Measurements from ENCODE around the gene CYTH2. TPM values are rescaled to one million over a fixed set of nuclear protein-coding genes. Genes with fewer than 3 reads are reported as not detected.

The CYTH2 gene
- total and polyA plus RNA-seq, 9 of the 15 experiments (the other 6 are each of a cell fraction or from before 2014, with no cell fraction given): 1.8 to 45.2 (median 23.8) TPM

DNA sequence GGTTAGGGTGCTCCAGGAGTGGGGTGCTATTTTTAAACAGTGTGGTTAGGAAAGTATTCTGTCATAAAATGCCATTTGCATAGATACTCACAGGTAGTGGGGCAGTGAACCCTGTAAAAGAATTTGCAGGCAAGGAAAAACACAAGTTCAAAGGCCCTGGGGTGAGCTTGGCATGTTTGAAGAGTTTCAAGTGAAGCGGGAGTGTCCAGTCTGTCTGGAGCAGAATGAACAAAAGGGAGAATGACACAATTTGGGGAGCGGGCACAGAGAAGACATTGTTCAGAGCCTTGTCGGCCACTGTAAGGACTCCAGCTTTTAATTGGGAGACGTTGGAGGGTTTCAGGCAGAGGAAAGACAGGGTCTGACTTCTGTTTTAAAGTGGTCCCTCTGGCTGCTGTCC lies 20.6 kb upstream of the CYTH2 start:
- H3K27ac ChIP-seq (ENCODE audit: extremely low read depth, low read depth, low read length): no peak overlapping the region
- peaks cover 80% of the 10 kb centered on the region for H3K36me3 ChIP-seq (ENCODE audit: control insufficient read depth, insufficient read depth, low read length)
- no peaks in the 10 kb centered on the region for H4K20me1 ChIP-seq (replicated peaks; ENCODE audit: control insufficient read depth, insufficient read depth, low read length)
- POLR2A ChIA-PET: interaction anchor here (0.6 to 4.7 kb wide), 2 partner anchors 9 to 128 kb away, joined by 3 to 25 read pairs; no protein-coding TSS in a partner anchor
- H3K79me2 ChIP-seq (ENCODE audit: control insufficient read depth, insufficient read depth, low read length): peaks cover 32% of the 10 kb centered on the region
- H3K27me3 ChIP-seq (ENCODE audit: control insufficient read depth in 2 of 2, insufficient read depth in 2 of 2, low read length in 2 of 2): no peaks in the 10 kb centered on the region
- in situ Hi-C loops (cut with MboI) (no loop called here), intact Hi-C loops (cut with micrococcal nuclease) (no loop called here)
- BruUV-seq (replicated peaks): no TSS peak
- FAIRE-seq: peak; percentile 11
- no peak overlapping the region for H2AFZ ChIP-seq (ENCODE audit: low read depth, low read length)
- ATAC-seq: no peak
- H3K4me2 ChIP-seq (ENCODE audit: insufficient read depth, low read length): no peak overlapping the region
- DNase-seq (ENCODE audit: extremely low read depth in 1 of 4, low spot score in 3 of 4): no peak
- WGBS (ENCODE audit: insufficient coverage, low coverage, missing lambda C conversion rate): 98% methylated on average over 4 of the region's 4 CpGs
- no peaks in the 10 kb centered on the region for H3K9me1 ChIP-seq (ENCODE audit: control insufficient read depth, insufficient read depth, low read length)
- H3K9ac ChIP-seq (ENCODE audit: insufficient read depth in 1 of 2, low read depth in 2 of 2, low read length in 2 of 2): no peak overlapping the region
- no peaks in the 10 kb centered on the region for H3K9me3 ChIP-seq (replicated peaks; ENCODE audit: control insufficient read depth, insufficient read depth, low read depth, low read length)
- H3K4me1 ChIP-seq (replicated peaks in 1 of 2; ENCODE audit: control insufficient read depth in 2 of 2, insufficient read depth in 2 of 2, low read length in 2 of 2): peaks cover 12 to 28% of the 10 kb centered on the region in 2 experiments
- TF ChIP-seq, protein P1, sequence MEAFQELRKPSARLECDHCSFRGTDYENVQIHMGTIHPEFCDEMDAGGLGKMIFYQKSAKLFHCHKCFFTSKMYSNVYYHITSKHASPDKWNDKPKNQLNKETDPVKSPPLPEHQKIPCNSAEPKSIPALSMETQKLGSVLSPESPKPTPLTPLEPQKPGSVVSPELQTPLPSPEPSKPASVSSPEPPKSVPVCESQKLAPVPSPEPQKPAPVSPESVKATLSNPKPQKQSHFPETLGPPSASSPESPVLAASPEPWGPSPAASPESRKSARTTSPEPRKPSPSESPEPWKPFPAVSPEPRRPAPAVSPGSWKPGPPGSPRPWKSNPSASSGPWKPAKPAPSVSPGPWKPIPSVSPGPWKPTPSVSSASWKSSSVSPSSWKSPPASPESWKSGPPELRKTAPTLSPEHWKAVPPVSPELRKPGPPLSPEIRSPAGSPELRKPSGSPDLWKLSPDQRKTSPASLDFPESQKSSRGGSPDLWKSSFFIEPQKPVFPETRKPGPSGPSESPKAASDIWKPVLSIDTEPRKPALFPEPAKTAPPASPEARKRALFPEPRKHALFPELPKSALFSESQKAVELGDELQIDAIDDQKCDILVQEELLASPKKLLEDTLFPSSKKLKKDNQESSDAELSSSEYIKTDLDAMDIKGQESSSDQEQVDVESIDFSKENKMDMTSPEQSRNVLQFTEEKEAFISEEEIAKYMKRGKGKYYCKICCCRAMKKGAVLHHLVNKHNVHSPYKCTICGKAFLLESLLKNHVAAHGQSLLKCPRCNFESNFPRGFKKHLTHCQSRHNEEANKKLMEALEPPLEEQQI (IDR thresholded peaks at IDR 0.05): no peak
- TF ChIP-seq, protein P2, sequence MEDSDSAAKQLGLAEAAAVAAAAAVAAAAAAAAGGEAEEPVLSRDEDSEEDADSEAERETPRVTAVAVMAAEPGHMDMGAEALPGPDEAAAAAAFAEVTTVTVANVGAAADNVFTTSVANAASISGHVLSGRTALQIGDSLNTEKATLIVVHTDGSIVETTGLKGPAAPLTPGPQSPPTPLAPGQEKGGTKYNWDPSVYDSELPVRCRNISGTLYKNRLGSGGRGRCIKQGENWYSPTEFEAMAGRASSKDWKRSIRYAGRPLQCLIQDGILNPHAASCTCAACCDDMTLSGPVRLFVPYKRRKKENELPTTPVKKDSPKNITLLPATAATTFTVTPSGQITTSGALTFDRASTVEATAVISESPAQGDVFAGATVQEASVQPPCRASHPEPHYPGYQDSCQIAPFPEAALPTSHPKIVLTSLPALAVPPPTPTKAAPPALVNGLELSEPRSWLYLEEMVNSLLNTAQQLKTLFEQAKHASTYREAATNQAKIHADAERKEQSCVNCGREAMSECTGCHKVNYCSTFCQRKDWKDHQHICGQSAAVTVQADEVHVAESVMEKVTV (CRISPR knock-in tag; IDR thresholded peaks at IDR 0.05): no peak
- TF ChIP-seq HEY1 (CRISPR knock-in tag; IDR thresholded peaks at IDR 0.05; ENCODE audit: borderline replicate concordance) (no peak), STAT5A (IDR thresholded peaks at IDR 0.05; ENCODE audit: borderline replicate concordance, low read length) (no peak), ZFP1 (CRISPR knock-in tag; IDR thresholded peaks at IDR 0.05) (no peak), ZNF431 (CRISPR knock-in tag; IDR thresholded peaks at IDR 0.05) (no peak), FOS (IDR thresholded peaks at IDR 0.05; ENCODE audit: extremely low read depth, insufficient read length) (no peak), SMARCE1 (IDR thresholded peaks at IDR 0.05) (no peak), SMAD1 (IDR thresholded peaks at IDR 0.05; ENCODE audit: low read depth, low read length, partially characterized antibody) (no peak), GTF2F1 (IDR thresholded peaks at IDR 0.05; ENCODE audit: low read depth, low read length) (no peak), MAFK (IDR thresholded peaks at IDR 0.05; ENCODE audit: low read length) (no peak), ZFPM2 (CRISPR knock-in tag; IDR thresholded peaks at IDR 0.05) (no peak), NEUROD1 (IDR thresholded peaks at IDR 0.05; ENCODE audit: borderline replicate concordance, low read depth, low read length, partially characterized antibody) (no peak), KDM2B (CRISPR knock-in tag; IDR thresholded peaks at IDR 0.05) (no peak)
- CTCF ChIA-PET (ENCODE audit: low intra/inter-chr PET ratio): no interaction called here
- no peak overlapping the region for H3K4me3 ChIP-seq

Measured in K562 (cell line).